NOMO-1 treated with dmso at 0.1 percent for 144 hours (cell line): ENCODE data around the gene TACR3.
"Not testable (repeated sequence)": the region's sequence is repeated elsewhere in the genome, so short reads cannot be mapped to it uniquely, and the experiment has no call there.

Source experiments
- DNase-seq: peaks from one replicate; lab custom pipeline; 2025; ENCODE audit not compliant: unreplicated experiment; lab: John Stamatoyannopoulos, UW

The TACR3 gene

GRCh38 chr4:103719830-103720207 is at the start of gene TACR3:
Gene TACR3 (minus strand): TSS chr4:103719985. CDS start chr4:103719675, 310 bp downstream.
- DNase-seq = no peak

DNA sequence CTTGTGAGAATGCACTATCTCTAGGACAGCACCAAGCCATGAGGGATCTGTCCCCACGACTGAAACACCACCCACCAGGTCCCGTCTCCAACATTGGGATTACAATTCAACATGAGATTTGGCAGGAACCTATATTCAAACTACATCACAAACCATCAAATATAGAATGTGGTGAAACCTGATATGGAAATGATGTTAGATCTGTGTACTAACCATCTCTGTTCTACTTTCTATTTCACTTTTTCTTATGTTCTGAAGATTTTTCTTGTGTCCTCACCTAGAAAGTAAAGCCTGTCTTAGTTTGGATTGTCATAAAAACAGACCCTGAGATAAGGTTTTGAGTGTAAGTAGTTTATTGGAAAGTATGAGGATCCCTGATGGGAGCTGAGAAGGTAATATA is 37.8 kb upstream of the TACR3 start:
- DNase-seq = no peak

DNA sequence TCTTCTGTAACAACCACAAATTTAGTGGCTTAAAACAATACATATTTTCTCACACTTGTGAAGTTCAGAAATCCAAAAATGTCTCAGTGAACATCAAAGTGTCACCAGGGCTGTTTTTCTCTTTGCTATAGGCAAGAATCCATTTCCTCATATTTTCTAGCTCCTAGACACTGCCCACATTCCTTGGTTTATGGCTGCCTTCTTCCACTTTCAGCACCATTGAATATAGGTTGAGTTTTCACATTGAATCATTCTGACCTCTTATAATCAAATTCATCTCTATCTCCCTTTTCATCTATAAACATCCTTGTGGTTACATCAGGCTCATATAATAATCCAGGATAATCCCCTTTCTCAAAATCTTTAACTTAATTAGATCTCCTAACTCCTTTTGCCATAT is 37.0 kb upstream of the TACR3 start:
- DNase-seq = no peak

DNA sequence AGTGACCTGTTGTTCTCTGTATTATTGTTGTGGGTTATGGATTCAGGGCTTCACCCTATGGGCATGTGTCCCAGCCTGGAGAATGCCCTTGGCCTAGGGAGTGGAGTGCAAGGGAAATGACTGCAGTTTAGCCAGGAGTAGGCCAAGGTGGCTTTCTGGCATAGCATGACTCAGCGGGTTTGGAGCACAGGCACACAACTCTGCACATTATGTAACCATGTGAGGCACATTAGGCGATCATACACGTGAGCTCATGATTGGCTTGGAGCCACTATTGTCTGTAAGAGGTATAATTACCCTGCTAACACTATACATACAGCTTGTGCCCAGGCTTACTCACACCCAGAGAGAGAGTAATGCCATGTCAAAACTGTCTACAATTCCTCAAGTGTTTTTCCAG is 35.1 kb upstream of the TACR3 start:
- no peak for DNase-seq

DNA sequence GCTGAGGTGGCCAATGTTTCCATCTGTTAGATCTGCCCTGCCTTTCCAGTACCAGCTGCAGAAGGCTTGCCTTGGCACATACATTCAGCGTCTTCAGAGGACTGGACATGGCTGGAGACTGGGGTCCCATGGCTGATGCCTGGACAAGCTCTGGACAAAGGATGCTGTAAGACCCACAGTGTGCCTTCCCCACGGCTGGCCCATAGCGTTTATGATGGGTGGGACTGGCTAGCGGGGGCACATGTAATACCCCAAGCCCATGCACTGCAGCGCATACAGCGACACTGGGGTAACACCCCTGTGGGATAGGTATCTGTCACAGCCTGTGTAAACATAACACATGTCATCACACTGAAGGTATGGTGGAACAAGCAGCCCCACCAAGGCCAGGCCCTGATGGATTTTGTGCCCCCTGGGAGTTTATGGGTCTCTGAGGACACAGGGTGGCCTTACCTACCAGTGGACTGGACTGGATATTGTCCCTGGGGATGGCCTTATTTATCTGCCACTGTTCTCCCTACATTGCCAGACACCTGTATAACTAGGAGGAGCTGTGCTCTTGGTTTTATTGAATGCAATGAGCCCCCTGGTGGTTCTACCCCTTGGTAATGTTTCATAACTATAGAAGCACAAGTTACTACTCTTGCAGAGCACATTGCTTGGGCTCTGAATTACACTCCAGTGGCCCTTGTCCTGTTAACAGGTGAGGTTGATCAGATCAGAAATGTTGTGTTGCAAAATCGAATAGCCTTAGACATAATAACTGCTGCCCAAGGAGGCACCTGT is 34.3 kb upstream of the TACR3 start:
- no peak for DNase-seq

DNA sequence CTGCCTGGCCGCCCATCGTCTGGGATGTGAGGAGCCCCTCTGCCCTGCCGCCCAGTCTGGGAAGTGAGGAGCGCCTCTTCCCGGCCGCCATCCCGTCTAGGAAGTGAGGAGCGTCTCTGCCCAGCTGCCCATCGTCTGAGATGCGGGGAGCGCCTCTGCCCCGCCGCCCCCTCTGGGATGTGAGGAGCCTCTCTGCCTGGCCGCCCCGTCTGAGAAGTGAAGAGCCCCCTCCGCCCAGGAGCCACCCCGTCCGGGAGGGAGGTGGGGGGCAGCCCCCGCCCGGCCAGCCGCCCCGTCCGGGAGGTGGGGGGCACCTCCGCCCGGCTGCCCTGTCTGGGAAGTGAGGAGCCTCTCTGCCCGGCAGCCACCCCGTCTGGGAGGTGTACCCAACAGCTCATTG is 3.4 kb upstream of the TACR3 start:
- DNase-seq = not testable (repeated sequence)

DNA sequence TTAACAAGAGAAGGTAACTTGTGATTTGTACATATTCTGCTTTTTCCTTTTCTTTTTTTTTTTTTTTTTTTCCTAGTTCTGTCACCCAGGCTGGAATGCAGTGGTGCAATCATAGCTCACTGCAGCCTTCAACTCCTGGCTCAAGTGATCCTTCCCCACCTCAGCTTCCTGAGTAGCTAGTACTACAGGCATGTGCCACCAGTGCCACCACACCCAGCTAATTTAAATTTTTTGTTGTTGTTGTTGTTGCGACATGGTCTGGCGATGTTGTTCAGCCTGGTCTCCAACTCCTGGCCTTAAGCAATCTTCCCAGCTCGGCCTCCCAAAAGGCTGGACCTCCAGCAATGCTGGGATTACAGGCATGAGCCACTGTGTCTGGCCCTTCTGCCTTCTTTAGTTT is 1.5 kb upstream of the TACR3 start:
- no peak for DNase-seq

DNA sequence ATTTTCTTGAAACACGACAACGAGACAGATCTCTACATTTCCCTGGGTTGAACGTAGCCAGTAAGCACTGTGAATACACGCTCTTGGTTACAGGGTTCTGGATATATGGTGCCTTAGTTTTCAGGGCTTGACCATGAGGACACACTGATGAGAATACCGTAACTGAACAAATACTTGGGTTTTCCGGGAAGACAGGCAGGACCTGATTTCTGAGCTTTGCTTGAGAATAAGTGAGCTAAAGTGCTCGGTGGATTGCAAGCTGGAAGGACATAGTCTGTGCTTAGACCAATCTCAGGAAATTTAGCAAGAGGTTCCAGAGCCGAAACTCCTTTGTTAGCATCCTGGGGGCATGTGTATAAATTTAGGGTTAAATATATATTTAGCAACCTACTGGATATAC is 876 bp upstream of the TACR3 start:
- DNase-seq = no peak

GRCh38 chr4:103719105-103719829 is 518 bp downstream of the TACR3 start:
- no peak for DNase-seq

- no peak for DNase-seq
Observed at GRCh38 chr4:103692615-103693014, 27.2 kb downstream of the TACR3 start.

GRCh38 chr4:103673983-103674382 is 45.8 kb downstream of the TACR3 start:
- no peak for DNase-seq

DNA sequence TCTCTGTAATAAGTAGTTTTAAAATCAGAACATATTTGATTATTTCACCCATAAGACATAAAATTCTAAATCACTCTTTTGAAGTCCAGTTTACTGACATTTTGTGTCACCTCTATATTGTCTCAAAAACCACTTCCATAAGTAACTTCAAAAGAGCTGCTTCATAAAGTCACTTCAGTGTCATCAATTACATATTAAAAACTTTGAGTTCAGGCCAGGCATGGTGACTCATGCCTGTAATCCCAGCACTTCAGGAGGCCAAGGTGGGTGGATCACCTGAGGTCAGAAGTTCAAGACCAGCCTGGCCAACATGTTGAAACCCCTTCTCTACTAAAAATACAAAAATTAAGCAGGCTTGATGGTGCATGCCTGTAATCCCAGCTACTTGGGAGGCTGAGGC is 53.0 kb downstream of the TACR3 start:
- not testable (repeated sequence) for DNase-seq

- no peak for DNase-seq
Observed at GRCh38 chr4:103664436-103665075, 55.2 kb downstream of the TACR3 start.

DNA sequence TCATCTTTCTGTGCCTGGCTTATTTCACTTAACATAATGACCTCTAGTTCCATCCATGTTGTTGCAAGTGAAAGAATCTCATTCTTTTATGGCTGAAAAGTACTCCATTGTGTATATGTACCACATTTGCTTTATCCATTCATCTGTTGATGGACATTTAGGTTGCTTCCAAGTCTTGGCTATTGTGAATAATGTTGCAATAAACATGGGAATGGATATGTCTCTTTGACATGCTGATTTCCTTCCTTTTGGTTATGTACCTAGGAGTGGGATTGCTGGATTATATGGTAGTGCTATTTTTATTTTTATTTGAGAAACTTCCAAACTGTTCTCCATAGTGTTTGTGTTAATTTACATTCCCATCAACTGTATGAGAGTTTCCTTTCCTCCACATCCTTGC is 71.2 kb downstream of the TACR3 start:
- DNase-seq = no peak

GRCh38 chr4:103645991-103646390 is 73.8 kb downstream of the TACR3 start:
- DNase-seq = no peak

GRCh38 chr4:103634236-103634635 is 85.5 kb downstream of the TACR3 start:
- no peak for DNase-seq

GRCh38 chr4:103626296-103626695 is 93.5 kb downstream of the TACR3 start:
- no peak for DNase-seq

DNA sequence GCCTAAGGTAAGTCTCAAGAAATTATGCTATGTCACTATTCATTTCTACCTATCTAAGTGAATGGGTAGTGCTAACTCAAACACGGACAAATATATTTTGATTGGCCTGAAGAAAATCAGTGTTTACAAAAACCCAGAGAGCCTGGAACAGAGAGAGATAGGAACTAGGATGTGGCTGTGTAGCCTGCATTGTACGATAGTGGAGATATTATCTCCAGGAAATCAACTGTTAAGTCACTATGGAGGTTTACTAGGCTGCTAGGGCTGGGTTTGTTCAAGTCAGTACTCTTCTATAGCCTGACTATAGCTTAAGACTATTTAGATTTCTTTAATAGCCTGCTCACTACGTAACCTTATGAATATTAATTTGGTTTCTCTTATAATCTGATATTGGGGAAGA is 127.9 kb downstream of the TACR3 start:
- no peak for DNase-seq

- DNase-seq = no peak
Observed at GRCh38 chr4:103567591-103567990, 152.2 kb downstream of the TACR3 start.

DNA sequence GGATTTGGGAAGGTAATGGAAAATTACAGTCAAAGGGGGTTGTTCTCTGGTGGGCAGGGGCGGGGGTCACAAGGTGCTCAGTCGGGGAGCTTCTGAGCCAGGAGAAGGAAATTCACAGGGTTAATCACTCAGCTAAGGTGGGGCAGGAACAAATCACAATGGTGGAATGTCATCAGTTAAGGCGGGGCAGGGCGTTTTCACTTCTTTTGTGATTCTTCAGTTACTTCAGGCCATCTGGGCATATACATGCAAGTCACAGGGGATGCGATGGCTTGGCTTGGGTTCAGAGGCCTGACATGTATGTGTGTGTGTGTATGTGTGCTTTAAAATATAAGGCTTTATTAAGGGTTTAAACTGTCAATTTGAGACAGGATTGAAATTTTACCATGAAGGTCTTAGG is 160.6 kb downstream of the TACR3 start:
- DNase-seq = not testable (repeated sequence)
